CD4-positive, alpha-beta T cell treated with Interleukin-15 for 1 hour (primary cell): ENCODE results near the gene SYNE2.
"Not testable (repeated sequence)": the region's sequence is repeated elsewhere in the genome, so short reads cannot be mapped to it uniquely, and the experiment has no call there.

Source experiments
- DNase-seq: peaks from one replicate; pipeline ENCODE4 v3.0.0-alpha.2; 2020

The SYNE2 gene

GRCh38 chr14:64082837-64083236, 230.0 kb downstream of the SYNE2 start:
- no peak for DNase-seq

GRCh38 chr14:64088647-64088964, 235.8 kb downstream of the SYNE2 start:
- no peak for DNase-seq

GRCh38 chr14:64089920-64090319, 237.1 kb downstream of the SYNE2 start:
- DNase-seq: no peak

- no peak for DNase-seq
Observed at GRCh38 chr14:64091217-64091616, 238.4 kb downstream of the SYNE2 start.

- DNase-seq: no peak
Observed at GRCh38 chr14:64092338-64092737, 239.5 kb downstream of the SYNE2 start.

GRCh38 chr14:64092940-64093339, 240.1 kb downstream of the SYNE2 start:
- no peak for DNase-seq

GRCh38 chr14:64095620-64096019, 242.8 kb downstream of the SYNE2 start:
- no peak for DNase-seq

- no peak for DNase-seq
Observed at GRCh38 chr14:64098120-64098519, 245.3 kb downstream of the SYNE2 start.

GRCh38 chr14:64107438-64107837, 254.6 kb downstream of the SYNE2 start:
- DNase-seq: no peak

GRCh38 chr14:64109819-64110554, 257.2 kb downstream of the SYNE2 start:
- no peak for DNase-seq

- no peak for DNase-seq
Observed at GRCh38 chr14:64110802-64111201, 258.0 kb downstream of the SYNE2 start.

- no peak for DNase-seq
Observed at GRCh38 chr14:64112867-64113678, 260.3 kb downstream of the SYNE2 start.

- DNase-seq: no peak
Observed at GRCh38 chr14:64114166-64114565, 261.4 kb downstream of the SYNE2 start.

GRCh38 chr14:64114796-64115195, 262.0 kb downstream of the SYNE2 start:
- no peak for DNase-seq

GRCh38 chr14:64115401-64115800, 262.6 kb downstream of the SYNE2 start:
- no peak for DNase-seq

GRCh38 chr14:64117671-64118402, 265.0 kb downstream of the SYNE2 start:
- DNase-seq: no peak

GRCh38 chr14:64118403-64118742, 265.6 kb downstream of the SYNE2 start:
- not testable (repeated sequence) for DNase-seq

GRCh38 chr14:64118892-64119291, 266.1 kb downstream of the SYNE2 start:
- DNase-seq: no peak

GRCh38 chr14:64119500-64119899, 266.7 kb downstream of the SYNE2 start:
- no peak for DNase-seq

GRCh38 chr14:64119980-64120379, 267.2 kb downstream of the SYNE2 start:
- no peak for DNase-seq

GRCh38 chr14:64123241-64123822, 270.5 kb downstream of the SYNE2 start:
- DNase-seq: no peak

GRCh38 chr14:64125270-64125669, 272.5 kb downstream of the SYNE2 start:
- no peak for DNase-seq

GRCh38 chr14:64126548-64126947, 273.7 kb downstream of the SYNE2 start:
- DNase-seq: no peak
